LHCN-M2 (cell line): ENCODE results near the gene SEMA5B. TPM values are rescaled to one million over a fixed set of nuclear protein-coding genes. Genes with fewer than 3 reads are reported as not detected.

Experiments
- DNase-seq: peaks from one replicate; pipeline ENCODE4 v3.0.0-alpha.2; 2012; ENCODE audit warnings: low read depth
- total RNA-seq: library from RNA; depleted of rRNA; stranded (reverse); fragments of >200 nt; gene quantifications from 2 replicates; pipeline ENCODE4 v1.2.3, GENCODE V29; 2014

Gene SEMA5B
- total RNA-seq, 1 experiment from 2014 or later, result 0.06 TPM

DNA sequence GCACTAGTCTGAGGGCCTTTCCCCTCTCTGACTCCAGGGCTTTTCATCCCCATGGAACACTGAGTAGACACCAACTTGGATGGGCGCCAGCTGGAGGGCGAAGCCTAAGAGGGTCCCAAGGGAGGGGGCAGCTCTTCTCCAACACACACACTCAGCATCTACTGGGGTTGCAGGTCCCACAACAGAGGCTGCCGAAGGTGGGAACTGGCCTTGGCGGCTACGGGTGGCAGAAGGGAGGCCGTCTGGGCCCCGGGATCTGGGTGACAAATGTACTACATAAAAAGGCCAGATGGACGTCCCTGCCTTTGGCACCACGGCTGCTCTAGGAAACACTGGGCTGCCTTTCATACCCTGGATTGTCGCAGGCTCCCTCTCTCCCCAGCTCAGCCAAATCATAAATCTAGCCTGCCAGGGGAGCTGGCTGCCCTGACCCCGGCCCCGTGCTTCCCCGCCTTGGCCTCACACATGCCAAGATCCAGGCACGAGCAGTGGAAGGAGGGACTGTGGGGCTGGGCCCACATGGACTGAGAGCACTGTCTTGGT lies 31.5 kb downstream of the SEMA5B start:
- no peak for DNase-seq

DNA sequence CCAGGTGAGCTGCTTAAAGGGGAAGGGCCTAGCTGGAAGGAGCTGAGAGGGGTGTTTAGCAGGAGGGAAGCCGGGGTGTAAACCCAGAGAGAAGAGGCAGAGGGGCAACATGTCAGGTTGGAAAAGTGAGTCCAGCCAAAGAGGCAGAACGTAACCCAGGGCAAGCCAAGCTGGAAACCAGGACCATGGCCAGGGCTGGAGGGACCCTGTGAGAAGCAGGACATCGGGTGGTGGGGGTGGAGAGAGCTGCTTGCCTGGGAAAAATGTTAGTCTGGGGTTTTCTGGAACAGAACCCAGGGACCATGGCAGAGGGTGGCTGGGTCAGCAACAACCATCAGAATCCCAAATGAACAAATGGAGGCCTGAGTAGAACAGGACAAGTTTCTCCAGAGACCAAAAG lies 32.6 kb downstream of the SEMA5B start:
- DNase-seq, result no peak

DNA sequence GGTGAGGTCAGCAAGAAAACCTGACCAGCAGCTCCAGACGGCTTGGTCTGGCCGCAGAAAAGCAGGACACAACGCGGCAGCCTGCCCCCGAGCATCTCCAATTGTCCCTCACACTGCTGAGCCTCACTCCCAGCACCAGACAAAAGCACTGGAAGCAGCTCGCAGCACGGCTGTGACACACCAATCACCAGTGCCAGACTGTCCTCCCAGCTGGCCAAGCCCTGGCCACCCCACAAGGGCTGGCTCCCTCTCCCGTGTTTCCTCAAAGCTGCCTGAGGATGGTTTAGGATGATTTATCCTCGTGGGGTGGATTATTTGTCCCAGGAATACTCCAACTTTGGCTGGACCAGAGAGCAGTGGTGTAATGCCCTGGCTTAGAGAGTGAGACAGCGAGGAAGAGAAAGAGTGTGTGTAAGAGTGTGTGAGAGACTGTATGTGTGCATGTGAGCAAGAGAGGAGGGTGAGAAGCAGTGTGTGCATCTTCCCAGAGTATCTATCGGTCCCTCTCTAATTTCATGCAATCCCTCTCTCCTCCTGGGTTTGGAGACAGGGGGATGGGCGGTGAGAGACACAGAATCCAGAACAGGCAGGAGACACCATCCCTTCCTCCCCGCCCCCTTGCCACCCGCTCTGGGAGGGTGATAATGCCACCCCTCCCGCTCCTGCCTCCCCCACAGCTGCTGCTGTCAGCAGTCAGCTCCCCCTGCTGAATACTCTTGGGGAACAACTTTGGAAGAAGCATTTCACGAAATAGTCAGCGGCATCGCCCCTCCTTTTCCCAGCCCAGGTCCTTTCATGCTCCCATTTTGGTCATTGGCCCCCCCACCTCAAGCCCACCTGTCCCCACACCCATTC lies 34.2 kb downstream of the SEMA5B start:
- no peak for DNase-seq

DNA sequence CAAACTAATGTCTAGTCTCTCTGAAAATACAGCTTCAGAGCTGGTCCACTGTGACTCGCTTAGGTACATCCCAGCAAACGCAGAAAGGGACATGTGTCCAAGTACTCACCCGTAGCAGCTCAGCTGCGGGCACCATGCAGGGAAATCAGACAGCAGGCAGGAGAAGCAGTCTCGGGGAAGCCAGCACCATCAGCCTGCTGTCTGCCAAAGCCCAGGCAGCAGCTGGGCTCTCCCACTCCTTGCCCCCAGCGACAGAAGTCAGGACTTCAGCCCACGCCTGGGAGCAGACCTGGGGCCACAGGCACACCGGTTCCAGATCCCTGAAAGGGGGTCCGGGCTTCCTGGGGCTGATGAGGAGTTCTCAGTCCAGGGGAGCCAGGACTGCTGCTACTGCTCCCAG lies 34.9 kb downstream of the SEMA5B start:
- DNase-seq, result no peak

DNA sequence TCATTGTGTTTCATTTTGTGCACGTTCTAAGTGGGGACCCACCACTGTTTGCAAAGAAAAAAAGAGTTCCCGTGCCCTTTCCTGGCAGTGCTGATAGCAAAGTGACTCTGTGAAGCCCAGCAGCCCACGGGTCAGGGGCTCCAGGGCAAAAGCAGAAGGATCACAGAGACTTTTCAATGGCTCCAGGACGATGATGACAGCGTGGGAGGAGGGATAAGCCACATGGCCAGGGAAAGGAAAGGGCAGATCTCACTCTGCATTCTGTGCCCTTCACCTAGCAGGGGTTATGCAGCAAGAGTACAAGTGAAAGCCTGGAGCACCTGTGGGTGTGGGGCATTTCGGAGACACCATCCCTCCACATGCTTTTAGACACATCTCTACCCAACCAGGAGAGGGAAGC lies 35.4 kb downstream of the SEMA5B start:
- DNase-seq, result no peak

DNA sequence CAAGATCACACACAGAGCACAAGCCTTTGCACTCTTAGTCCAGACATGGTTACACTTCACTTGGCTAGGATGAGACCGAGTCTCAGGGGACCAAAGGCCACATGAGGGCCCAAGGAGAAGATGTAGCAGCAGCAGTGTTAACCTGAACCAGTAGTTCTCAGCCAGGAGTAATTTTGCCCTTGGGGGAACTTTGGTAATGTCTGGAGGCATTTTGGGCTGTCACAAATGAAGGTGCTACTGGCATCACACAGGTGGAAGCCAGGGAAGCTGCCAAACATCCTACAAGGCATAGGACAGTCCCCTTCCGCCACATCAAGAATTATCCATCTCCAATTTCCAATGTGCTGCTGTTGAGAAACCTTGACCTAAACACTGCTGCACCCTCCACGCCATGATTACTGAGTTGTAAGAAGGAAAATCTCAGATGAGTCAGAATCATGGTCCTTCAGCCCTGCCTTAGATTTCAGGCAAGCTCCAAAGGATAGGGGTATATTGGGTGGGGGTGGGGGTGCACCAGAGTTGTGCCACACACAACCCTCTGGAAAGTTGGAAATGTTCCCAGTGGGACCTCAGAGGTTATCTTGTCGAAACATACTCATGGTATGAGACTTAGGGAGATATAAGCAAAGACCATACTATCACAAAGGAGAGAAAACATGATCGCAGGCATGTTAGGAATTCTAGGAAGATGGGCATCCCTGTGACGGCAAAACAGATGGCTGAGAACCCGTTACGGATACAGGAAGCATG lies 36.2 kb downstream of the SEMA5B start:
- DNase-seq, result no peak

DNA sequence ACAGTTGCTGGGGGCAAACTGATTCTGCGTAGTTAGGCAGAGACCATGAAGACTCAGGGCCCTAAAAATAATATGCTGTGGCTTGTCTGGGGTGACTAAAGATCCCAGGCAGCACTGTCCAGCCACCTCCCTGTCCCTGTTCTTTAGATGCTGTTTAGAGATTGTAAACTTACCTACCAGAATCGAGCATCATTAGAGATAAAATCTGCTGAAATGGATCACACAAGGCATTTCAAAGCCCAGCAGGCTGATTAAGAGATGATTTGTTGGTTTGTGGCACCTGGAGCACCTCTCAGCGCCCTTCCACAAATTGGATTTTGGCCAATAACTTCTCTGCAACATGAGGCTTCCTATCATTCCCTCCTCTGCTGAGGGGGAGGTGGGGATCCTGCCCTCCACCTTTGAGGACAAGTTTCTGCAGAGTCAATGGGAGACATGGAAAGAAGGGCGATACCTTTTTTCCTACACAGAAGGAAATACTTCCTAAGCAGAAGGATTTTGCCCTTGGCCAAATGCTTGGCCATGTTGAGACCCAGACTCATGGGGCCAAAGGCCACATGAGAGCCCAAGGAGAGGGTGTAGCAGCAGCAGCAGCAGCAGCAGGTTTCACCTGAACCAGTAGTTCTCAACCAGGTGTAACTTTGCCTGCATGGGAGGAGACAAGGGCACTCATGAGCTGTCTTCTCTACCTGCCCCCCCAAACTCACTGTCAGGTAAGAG lies 37.5 kb downstream of the SEMA5B start:
- no peak for DNase-seq

DNA sequence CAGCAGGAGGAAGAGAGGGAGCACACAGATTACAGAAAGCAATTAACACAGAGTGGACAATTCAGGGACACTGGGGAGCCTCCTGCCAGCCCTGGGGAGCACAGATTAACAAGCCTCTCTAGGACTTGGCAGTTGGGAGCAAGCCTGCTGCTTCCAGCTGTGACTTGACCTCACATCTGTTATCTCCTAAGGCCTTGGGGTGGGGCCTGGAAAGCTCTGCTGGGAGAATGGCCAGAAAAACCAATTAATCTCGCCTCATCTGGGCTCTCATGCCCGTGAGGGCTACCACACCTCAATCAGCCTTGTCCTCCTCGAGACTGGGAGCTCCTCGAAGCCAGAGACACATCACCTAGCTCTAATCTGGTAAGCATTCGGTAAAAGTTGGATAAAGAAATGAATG lies 39.1 kb downstream of the SEMA5B start:
- DNase-seq, result no peak

DNA sequence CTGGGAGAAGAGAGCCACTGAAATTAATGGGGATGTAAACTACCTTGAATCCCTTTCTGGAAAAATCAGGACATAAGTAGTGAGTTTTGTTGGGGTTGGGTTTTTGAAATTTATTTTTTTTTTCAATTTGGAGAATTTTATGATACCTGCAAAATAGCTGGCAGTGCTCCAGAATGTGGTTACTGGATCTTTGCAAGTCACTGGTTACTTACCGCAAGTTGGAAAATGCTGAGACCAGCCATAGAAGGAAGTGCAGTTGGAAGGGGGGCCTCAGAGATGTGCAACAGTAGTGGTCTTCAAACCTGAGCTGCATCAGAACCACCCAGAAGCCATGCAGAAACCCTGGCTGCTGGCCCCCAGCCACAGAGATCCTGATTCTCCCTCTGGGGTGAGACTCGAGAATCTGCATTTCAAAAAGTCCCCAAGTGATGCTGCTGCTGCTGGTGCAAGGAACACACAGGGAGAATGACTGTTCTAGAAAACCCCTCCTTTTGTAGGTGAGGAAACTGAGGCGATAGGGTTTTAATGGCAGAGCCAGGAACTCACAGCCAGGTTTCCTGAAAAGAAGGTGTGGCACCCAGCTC lies 39.7 kb downstream of the SEMA5B start:
- DNase-seq, result no peak

DNA sequence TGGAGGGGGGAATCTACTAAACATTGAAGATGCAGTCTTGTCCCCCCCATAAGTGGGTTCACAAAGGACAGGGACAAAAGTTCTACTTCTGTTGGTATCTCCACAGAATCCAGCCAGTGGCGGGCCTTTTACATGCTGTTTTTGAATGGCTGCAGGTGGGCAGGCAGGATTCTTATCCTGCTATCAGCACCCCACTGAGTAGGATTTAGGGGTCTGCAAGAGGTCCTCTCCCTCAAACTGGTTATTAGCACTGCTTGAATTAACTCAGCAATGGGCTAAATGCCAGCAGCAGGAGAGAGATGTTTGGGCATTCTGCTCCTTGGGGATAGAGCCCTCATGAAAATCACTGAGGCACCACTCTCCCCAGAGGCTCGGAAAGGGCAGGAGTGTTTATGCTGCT lies 40.3 kb downstream of the SEMA5B start:
- no peak for DNase-seq

DNA sequence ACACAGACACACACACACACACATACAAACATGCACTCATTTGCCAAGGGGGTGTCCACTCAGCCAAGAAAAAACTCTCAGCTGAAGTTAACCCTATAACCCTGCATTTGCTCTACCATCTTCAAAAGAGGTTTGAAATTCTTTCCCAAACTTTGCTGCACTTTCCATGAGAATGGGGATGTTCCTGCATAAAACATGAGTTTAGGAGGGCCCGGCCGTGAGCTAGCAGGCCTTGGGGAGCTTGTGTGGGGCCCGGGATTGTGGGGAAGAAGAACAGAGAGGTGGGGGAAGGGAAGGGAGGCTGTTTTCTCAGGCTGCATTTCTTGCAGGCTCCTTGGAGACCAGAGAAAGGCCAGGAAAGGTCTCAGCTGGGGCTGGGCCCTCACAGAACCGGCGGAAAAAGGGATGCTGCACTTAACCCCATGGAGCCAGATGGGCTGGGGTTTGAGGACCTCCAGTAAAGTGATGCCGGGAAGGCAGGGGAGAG lies 40.8 kb downstream of the SEMA5B start:
- no peak for DNase-seq

DNA sequence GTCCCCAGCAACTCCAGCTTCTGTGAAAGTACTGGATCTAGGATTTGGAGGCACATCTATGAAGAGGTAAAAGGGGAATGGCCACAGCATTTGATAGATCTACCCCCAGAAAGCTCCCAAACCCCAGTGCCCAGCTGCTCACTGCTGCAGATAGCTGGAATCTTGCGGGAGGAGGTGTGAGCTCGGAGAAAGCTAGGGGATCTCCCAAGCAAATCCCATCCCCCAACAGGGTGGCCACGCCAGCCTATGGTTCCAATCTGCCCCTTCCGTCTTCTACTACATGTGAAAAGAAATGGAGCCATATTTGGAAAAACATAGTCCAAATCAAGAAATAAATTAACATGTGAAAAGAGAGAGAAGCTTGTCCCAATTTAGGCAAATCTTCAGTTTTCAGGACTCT lies 42.0 kb downstream of the SEMA5B start:
- DNase-seq, result no peak

DNA sequence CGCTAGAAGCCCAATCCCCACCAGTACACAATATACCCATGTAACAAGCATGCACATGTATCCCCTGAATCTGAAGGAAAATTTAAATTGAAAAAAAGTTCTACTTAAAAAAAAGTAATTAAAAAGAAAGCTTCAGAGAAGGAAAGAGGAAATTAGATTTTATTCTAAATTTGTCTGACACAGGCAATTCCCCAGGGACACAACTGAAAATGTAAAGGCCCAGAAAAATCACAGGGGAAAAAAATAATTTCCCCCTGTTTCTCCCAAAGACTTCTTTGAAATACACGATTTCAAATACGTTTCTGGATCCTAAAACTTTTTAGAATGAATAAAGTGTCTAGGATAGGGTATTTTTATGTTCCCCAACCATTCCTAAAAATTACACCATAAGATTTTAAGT lies 42.9 kb downstream of the SEMA5B start:
- DNase-seq, result no peak

DNA sequence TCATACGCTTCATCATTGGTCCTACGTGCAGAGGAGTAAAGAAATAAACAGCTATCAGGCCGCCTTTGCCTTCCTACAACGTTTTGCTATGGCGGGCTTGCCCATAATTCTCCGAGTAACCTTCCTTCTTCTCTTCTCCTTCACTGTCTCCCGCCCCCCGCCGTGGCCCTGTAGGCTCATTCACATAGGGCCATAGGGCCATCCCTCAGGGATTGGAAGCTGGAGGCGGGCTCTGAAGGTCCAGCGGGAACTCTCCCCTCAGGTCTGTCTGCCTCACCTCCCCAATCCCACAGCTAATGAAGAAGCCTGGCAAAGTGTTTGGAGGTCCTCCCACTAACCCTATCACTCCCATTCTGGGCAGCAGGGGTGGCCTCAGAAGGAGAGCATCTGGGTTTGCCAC lies 43.6 kb downstream of the SEMA5B start:
- no peak for DNase-seq

DNA sequence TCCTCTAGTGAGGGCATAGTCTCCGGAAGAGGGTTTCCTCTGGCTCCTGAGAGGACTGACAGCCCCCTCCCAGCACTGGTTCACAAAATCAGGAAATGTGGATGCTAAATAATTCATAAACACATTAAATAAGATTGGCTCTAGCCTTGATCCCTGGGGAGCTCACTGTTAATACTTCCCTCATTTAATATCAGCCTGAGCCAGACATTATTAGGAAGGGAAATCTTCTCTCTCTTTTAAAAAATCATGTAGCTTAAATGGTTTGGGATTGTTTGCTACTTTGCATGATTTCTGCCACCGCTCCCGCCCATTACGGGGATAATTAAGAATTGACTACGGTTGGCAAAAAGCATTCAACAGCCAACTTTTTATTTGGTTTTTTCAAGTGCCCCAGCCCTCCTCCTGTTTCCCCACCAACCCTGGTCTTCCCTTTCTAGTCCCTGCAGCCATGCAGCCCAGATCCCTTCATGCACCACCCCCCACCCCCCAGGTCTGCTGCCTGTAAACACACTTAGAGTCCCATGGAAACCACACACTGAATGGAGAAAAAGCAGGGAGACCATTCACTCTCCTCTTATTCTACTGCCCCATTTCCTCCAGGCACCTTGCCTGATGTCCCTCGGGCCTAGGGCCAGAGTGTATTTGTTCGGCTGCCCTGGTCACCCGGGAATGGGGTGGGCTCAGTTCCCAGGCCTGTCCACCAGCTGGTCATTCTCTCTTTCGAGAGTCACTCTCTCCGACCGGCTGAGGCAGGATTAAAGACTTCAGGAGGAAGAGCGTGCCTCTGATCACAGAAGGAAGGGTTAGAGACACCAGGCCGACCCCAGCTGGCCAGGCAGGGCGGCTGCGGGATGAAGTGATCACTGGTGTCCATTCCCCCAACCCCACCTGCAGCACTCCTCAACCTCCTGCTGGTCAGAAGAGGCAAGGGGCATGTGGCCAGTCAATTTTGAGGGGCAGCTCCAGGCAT lies 45.1 kb downstream of the SEMA5B start:
- no peak for DNase-seq

DNA sequence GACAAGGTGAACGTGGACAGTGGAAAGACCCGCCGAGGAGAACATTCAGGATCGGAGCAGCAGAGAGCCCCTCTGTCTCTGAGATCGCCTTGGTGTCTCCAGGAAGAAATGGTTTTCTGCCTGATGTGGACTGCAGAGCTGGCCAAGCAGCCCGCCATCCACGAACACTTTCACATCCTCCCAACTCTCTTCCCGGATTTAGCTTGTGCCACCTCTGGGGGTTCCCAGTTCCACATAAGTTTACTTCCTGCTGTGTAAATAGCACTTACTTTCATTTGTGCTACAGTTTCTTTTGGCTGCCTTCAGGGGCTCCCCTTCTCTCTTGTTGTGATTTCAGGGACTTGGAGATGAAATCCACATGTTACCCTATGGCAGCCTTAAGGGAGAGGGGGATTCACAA lies 48.4 kb downstream of the SEMA5B start:
- no peak for DNase-seq

DNA sequence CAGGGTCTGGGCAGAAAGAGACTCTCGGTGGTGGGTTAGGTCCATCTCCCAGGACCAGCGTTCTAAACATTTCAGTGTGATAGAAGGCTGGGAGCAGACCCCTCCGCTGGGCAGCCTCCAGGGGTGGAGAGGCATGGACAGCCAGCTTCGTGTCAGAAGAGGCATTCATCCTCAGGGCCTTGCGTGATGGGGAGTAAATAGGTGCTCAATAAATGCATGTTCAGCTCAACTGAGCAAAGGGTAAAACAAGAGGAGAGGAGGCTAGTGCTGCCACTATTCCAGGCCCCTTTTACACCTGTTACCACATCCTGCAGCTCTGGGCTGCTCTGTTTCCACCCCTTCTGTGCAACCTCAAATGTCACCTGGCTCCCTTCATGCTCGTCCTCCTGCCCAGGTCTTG lies 49.0 kb downstream of the SEMA5B start:
- DNase-seq, result no peak

DNA sequence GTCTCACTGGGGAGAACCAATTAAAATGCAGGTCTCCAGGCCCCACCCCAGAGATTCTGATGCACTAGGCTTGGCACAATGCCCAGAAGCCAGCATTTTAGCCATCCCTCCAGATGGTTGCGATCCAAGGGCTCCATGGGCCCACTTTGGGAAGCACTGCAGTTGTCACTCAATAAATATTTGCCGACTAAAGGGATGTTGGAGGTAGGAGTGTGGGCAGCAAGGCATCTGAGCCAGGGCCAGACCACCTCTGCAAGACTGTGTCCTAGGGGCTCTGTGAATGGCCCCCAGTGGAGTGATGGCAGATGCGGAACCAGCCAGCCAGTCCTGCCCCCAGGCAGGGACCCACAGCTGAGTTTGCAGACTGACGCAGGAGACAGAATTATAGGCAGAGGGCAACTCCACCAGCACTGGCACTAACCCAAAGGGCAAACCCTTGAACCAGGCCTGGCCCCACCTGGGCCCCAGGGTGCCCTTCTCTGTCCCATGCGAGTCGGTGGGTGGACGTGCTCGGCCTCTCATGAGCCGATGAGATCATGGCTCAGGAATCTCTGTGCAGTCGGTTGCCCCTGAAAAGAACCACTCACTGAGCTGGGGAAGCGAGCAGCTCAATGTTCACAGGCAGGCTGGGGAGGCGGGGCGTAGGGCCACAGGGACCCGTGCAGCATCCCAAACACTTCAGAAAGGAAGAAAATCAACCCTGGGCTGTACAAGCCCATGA lies 49.7 kb downstream of the SEMA5B start:
- peak; percentile 35 for DNase-seq

DNA sequence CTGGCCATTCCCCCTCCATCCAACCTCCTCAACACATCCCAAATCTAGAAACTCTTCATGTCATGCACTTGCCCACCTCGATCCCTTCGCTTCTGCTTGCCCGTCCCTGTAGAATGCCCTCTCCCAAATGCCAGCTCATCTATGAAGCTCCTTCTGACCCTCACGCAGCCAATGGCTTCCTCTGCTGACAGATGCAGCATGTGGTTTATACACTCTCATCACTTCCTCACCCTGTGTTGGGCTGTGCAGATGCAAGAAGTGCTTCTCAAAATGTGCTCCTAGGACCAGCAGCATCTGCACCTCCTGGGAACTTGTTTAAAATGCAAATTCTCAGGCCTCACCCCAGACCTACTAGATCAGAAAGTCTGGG lies 51.7 kb downstream of the SEMA5B start:
- no peak for DNase-seq
